ENCODE results near the gene OR2F1. TPM values are rescaled to one million over a fixed set of nuclear protein-coding genes. Genes with fewer than 3 reads are reported as not detected.

Gene OR2F1
- not detected for total RNA-seq
- long read RNA-seq, donor 1 = 0 reads
- long read RNA-seq, donor 2 = 0 reads

- H3K4me1 ChIP-seq (ENCODE audit: low read depth) = no peaks in the 10 kb centered on the region
- DNase-seq (no peak), ATAC-seq (no peak)
- H3K9me3 ChIP-seq = no peaks in the 10 kb centered on the region
- intact Hi-C loops (cut with DNase I, micrococcal nuclease) = no loop called here
- no peaks in the 10 kb centered on the region for H3K36me3 ChIP-seq (ENCODE audit: low read depth)
- H3K4me3 ChIP-seq = no peak within 1 kb of the TSS
- TF ChIP-seq CTCF (IDR thresholded peaks at IDR 0.05) = no peak
Observed at GRCh38 chr7:143954544-143954943, at the start of gene OR2F1. Gene OR2F1 (plus strand): TSS chr7:143954844. CDS start chr7:143959971, 5,127 bp downstream.

- H3K9me3 ChIP-seq = no peaks in the 10 kb centered on the region
- no peaks in the 10 kb centered on the region for H3K36me3 ChIP-seq (ENCODE audit: low read depth)
- ATAC-seq (no peak), DNase-seq (no peak)
- no peak overlapping the region for H3K4me3 ChIP-seq
- peaks cover 5% of the 10 kb centered on the region for H3K4me1 ChIP-seq (ENCODE audit: low read depth)
- intact Hi-C loops (cut with DNase I, micrococcal nuclease) = no loop called here
- no peak for TF ChIP-seq CTCF (IDR thresholded peaks at IDR 0.05)
Observed at GRCh38 chr7:143905509-143905908, 49.1 kb upstream of the OR2F1 start.

GRCh38 chr7:143906151-143906550 is 48.5 kb upstream of the OR2F1 start:
- ATAC-seq = no peak
- no peak for TF ChIP-seq CTCF (IDR thresholded peaks at IDR 0.05)
- Histone ChIP-seq H3K4me1 (ENCODE audit: low read depth) (no peaks in the 10 kb centered on the region), H3K36me3 (ENCODE audit: low read depth) (no peaks in the 10 kb centered on the region), H3K9me3 (no peaks in the 10 kb centered on the region), H3K4me3 (no peak overlapping the region)
- intact Hi-C loops (cut with DNase I, micrococcal nuclease) = no loop called here
- no peak for DNase-seq

- ATAC-seq = no peak
- no peak for DNase-seq
- Histone ChIP-seq H3K4me1 (ENCODE audit: low read depth) (no peaks in the 10 kb centered on the region), H3K4me3 (no peak overlapping the region), H3K9me3 (no peaks in the 10 kb centered on the region), H3K36me3 (ENCODE audit: low read depth) (no peaks in the 10 kb centered on the region)
- intact Hi-C loops (cut with DNase I, micrococcal nuclease) = no loop called here
- no peak for TF ChIP-seq CTCF (IDR thresholded peaks at IDR 0.05)
Observed at GRCh38 chr7:143906895-143907294, 47.7 kb upstream of the OR2F1 start.

GRCh38 chr7:143908120-143908519 is 46.5 kb upstream of the OR2F1 start:
- TF ChIP-seq CTCF (IDR thresholded peaks at IDR 0.05) = no peak
- intact Hi-C loops (cut with DNase I, micrococcal nuclease) = no loop called here
- H3K4me3 ChIP-seq = no peak overlapping the region
- DNase-seq (no peak), ATAC-seq (no peak)
- no peaks in the 10 kb centered on the region for H3K9me3 ChIP-seq
- H3K4me1 ChIP-seq (ENCODE audit: low read depth) = no peaks in the 10 kb centered on the region
- H3K36me3 ChIP-seq (ENCODE audit: low read depth) = no peaks in the 10 kb centered on the region

GRCh38 chr7:143909863-143910262 is 44.8 kb upstream of the OR2F1 start:
- no peak for TF ChIP-seq CTCF (IDR thresholded peaks at IDR 0.05)
- no peak for ATAC-seq
- intact Hi-C loops (cut with DNase I, micrococcal nuclease) = no loop called here
- no peaks in the 10 kb centered on the region for H3K9me3 ChIP-seq
- H3K4me1 ChIP-seq (ENCODE audit: low read depth) = no peaks in the 10 kb centered on the region
- no peak overlapping the region for H3K4me3 ChIP-seq
- H3K36me3 ChIP-seq (ENCODE audit: low read depth) = no peaks in the 10 kb centered on the region
- no peak for DNase-seq

Data from mucosa of descending colon (tissue), 3 donors.